Middle frontal gyrus (tissue), 1 donor: ENCODE results near the gene TGFBR1.

ENCODE experiments used
- DNase-seq: peaks from one replicate; pipeline ENCODE4 v3.0.0-alpha.2; 2015; ENCODE audit warnings: low spot score; ENCODE audit errors: extremely low spot score

TGFBR1 gene

GRCh38 chr9:99106044-99106375 lies 1.1 kb downstream of the TGFBR1 start:
- no peak for DNase-seq

- no peak for DNase-seq
These were observed 2.5 kb downstream of the TGFBR1 start for GRCh38 chr9:99107421-99107820.

- no peak for DNase-seq
These were observed 3.2 kb downstream of the TGFBR1 start for GRCh38 chr9:99108131-99108530.

GRCh38 chr9:99109522-99109921 lies 4.6 kb downstream of the TGFBR1 start:
- no peak for DNase-seq

- no peak for DNase-seq
These were observed 8.0 kb downstream of the TGFBR1 start for GRCh38 chr9:99112750-99113413.

GRCh38 chr9:99113414-99114048 lies 8.6 kb downstream of the TGFBR1 start:
- DNase-seq, result no peak

GRCh38 chr9:99114049-99114440 lies 9.1 kb downstream of the TGFBR1 start:
- DNase-seq, result no peak

- no peak for DNase-seq
These were observed 10.1 kb downstream of the TGFBR1 start for GRCh38 chr9:99114846-99115500.

- no peak for DNase-seq
These were observed 11.1 kb downstream of the TGFBR1 start for GRCh38 chr9:99116003-99116411.

- DNase-seq, result no peak
These were observed 14.0 kb downstream of the TGFBR1 start for GRCh38 chr9:99118782-99119466.

GRCh38 chr9:99119976-99120655 lies 15.2 kb downstream of the TGFBR1 start:
- no peak for DNase-seq

GRCh38 chr9:99121604-99122003 lies 16.7 kb downstream of the TGFBR1 start:
- DNase-seq, result no peak

GRCh38 chr9:99124534-99125255 lies 19.8 kb downstream of the TGFBR1 start:
- DNase-seq, result no peak

GRCh38 chr9:99125446-99125845 lies 20.5 kb downstream of the TGFBR1 start:
- DNase-seq, result no peak

- no peak for DNase-seq
These were observed 21.4 kb downstream of the TGFBR1 start for GRCh38 chr9:99126312-99126711.

GRCh38 chr9:99127356-99128132 lies 22.6 kb downstream of the TGFBR1 start:
- no peak for DNase-seq

- DNase-seq, result no peak
These were observed 23.2 kb downstream of the TGFBR1 start for GRCh38 chr9:99128133-99128406.

GRCh38 chr9:99129091-99129490 lies 24.2 kb downstream of the TGFBR1 start:
- DNase-seq, result no peak

- no peak for DNase-seq
These were observed 25.2 kb downstream of the TGFBR1 start for GRCh38 chr9:99130069-99130468.

GRCh38 chr9:99133145-99133544 lies 28.2 kb downstream of the TGFBR1 start:
- DNase-seq, result no peak
